Measurements from ENCODE around the gene ZSCAN25. TPM values are rescaled to one million over a fixed set of nuclear protein-coding genes. Genes with fewer than 3 reads are reported as not detected.
"Not testable (repeated sequence)": the region's sequence is repeated elsewhere in the genome, so short reads cannot be mapped to it uniquely, and the experiment has no call there.

The ZSCAN25 gene
- total RNA-seq, 1 donor from 2014 or later = 11.0 TPM

DNA sequence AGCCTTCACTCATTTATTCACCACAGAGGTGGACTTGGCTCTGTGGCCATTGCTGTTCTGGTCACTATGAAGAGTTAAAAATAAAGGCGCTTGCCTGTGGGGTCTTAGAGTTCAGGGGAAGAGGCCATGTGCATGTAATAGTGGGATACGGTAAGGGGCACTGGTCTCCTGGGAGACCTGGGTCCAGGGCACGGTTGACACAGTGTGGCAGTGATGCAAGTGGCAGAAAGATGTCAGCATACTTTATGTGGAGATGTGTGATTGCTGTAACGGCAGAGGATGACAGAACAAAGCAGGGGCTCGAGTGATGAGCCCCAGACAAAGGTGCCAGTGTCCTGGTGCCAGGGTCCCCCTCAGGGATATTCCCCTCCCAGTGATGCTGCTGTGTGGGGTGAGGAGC lies 8.6 kb downstream of the ZSCAN25 start:
- H3K9ac ChIP-seq (ENCODE audit: low read depth in 1 of 3, low read length in 3 of 3) = no peak overlapping the region
- no peaks in the 10 kb centered on the region for H3K27me3 ChIP-seq (ENCODE audit: control insufficient read depth in 3 of 3, insufficient read depth in 3 of 3, low read length in 3 of 3)
- H3K9me3 ChIP-seq (ENCODE audit: control insufficient read depth in 3 of 3, low read length in 3 of 3) = no peaks in the 10 kb centered on the region
- H3K4me3 ChIP-seq (ENCODE audit: low read length in 3 of 3) = no peak overlapping the region
- peaks cover 77 to 97% (median 93%) of the 10 kb centered on the region in 3 donors for H3K36me3 ChIP-seq (ENCODE audit: control insufficient read depth in 3 of 3, insufficient read depth in 3 of 3, low read length in 3 of 3)
- H3K4me1 ChIP-seq (ENCODE audit: control insufficient read depth in 3 of 3, insufficient read depth in 3 of 3, low read length in 3 of 3) = no peaks in the 10 kb centered on the region
- no peak overlapping the region for H3K27ac ChIP-seq (ENCODE audit: low read depth, low read length)

- H3K4me3 ChIP-seq (ENCODE audit: low read length in 3 of 3) = no peak overlapping the region
- H3K27me3 ChIP-seq (ENCODE audit: control insufficient read depth in 3 of 3, insufficient read depth in 3 of 3, low read length in 3 of 3) = no peaks in the 10 kb centered on the region
- no peak overlapping the region for H3K9ac ChIP-seq (ENCODE audit: low read depth in 1 of 3, low read length in 3 of 3)
- peaks cover 76 to 97% (median 92%) of the 10 kb centered on the region in 3 donors for H3K36me3 ChIP-seq (ENCODE audit: control insufficient read depth in 3 of 3, insufficient read depth in 3 of 3, low read length in 3 of 3)
- H3K9me3 ChIP-seq (ENCODE audit: control insufficient read depth in 3 of 3, low read length in 3 of 3) = no peaks in the 10 kb centered on the region
- H3K27ac ChIP-seq (ENCODE audit: low read depth, low read length) = no peak overlapping the region
- H3K4me1 ChIP-seq (ENCODE audit: control insufficient read depth in 3 of 3, insufficient read depth in 3 of 3, low read length in 3 of 3) = no peaks in the 10 kb centered on the region
Measured at GRCh38 chr7:99625961-99626360, 9.2 kb downstream of the ZSCAN25 start.

DNA sequence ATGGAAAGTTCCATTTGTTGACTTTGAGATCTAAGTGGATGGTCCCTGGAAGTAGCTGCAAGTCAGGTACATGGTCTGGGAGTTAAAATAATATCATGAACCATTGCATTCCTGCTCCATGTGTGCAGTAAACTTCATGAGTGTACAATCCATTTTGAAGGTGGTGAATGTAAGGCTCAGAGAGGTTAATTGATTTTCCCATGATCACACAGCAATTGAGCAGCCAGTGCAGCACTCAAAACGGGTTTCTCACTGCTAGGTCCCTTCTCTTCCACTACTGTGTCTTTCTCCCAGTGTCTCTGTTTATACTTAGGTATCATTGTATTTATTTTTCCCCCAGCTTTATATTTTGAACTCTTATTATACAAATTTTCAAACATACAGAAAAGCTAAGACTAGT lies 9.9 kb downstream of the ZSCAN25 start:
- Histone ChIP-seq H3K4me3 (ENCODE audit: low read length in 3 of 3) (no peak overlapping the region), H3K27ac (ENCODE audit: low read depth, low read length) (no peak overlapping the region), H3K9me3 (ENCODE audit: control insufficient read depth in 3 of 3, low read length in 3 of 3) (no peaks in the 10 kb centered on the region), H3K4me1 (ENCODE audit: control insufficient read depth in 3 of 3, insufficient read depth in 3 of 3, low read length in 3 of 3) (peaks cover 1 to 6% (median 2%) of the 10 kb centered on the region in 3 donors), H3K9ac (ENCODE audit: low read depth in 1 of 3, low read length in 3 of 3) (no peak overlapping the region), H3K36me3 (ENCODE audit: control insufficient read depth in 3 of 3, insufficient read depth in 3 of 3, low read length in 3 of 3) (peaks cover 70 to 94% (median 87%) of the 10 kb centered on the region in 3 donors), H3K27me3 (ENCODE audit: control insufficient read depth in 3 of 3, insufficient read depth in 3 of 3, low read length in 3 of 3) (no peaks in the 10 kb centered on the region)

GRCh38 chr7:99627513-99627912 lies 10.8 kb downstream of the ZSCAN25 start:
- Histone ChIP-seq H3K4me3 (ENCODE audit: low read length in 3 of 3) (no peak overlapping the region), H3K27ac (ENCODE audit: low read depth, low read length) (no peak overlapping the region), H3K4me1 (ENCODE audit: control insufficient read depth in 3 of 3, insufficient read depth in 3 of 3, low read length in 3 of 3) (peaks cover 5 to 9% (median 5%) of the 10 kb centered on the region in 3 donors), H3K9me3 (ENCODE audit: control insufficient read depth in 3 of 3, low read length in 3 of 3) (no peaks in the 10 kb centered on the region), H3K27me3 (ENCODE audit: control insufficient read depth in 3 of 3, insufficient read depth in 3 of 3, low read length in 3 of 3) (no peaks in the 10 kb centered on the region), H3K36me3 (ENCODE audit: control insufficient read depth in 3 of 3, insufficient read depth in 3 of 3, low read length in 3 of 3) (peaks cover 64 to 85% (median 79%) of the 10 kb centered on the region in 3 donors), H3K9ac (ENCODE audit: low read depth in 1 of 3, low read length in 3 of 3) (no peak overlapping the region)

DNA sequence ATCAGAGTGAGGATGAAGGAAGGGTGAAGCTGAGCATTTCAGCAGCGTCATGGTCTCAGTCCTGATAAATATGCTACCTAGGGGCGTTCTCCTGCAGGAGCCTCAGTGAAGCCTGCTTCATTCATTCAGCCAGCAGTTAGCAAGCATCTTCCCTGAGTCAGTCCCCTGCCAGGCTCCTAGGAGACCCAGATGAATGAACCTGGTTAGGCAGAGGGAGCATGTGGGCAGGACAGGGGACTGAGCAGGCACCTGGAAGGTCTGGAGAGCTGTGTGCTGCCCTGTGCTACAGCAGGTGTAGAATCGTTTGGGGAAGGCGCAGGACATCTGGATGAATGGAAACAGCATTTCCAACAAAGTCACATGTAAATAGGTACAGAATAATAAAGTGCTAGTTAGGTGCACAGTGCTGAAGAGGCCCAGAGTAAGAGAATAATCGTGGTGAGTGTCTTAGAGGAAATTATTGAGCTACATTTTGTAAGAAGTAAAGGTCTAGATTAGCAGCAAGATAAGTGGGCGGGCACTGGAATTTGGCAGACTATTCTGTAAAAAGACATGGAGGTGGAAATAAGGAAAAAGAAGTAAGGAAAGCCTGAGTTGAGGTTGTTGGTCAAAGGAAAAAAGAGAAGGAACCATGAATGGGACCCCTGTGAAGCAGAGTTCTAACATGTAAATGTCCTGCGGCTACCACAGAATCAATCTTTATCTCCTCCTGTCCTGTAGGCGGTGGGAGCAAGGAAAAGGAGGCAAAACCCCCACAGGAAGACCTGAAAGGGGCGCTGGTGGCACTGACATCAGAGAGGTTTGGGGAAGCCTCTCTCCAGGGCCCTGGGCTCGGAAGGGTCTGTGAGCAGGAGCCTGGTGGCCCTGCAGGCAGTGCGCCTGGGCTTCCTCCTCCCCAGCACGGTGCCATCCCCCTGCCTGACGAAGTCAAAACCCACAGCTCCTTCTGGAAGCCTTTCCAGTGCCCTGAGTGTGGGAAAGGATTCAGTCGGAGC lies 12.0 kb downstream of the ZSCAN25 start:
- no peaks in the 10 kb centered on the region for H3K27me3 ChIP-seq (ENCODE audit: control insufficient read depth in 3 of 3, insufficient read depth in 3 of 3, low read length in 3 of 3)
- H3K9ac ChIP-seq (ENCODE audit: low read depth in 1 of 3, low read length in 3 of 3) = no peak overlapping the region
- peaks cover 5 to 9% (median 5%) of the 10 kb centered on the region in 3 donors for H3K4me1 ChIP-seq (ENCODE audit: control insufficient read depth in 3 of 3, insufficient read depth in 3 of 3, low read length in 3 of 3)
- H3K27ac ChIP-seq (ENCODE audit: low read depth, low read length) = no peak overlapping the region
- H3K36me3 ChIP-seq (ENCODE audit: control insufficient read depth in 3 of 3, insufficient read depth in 3 of 3, low read length in 3 of 3) = peaks cover 55 to 73% (median 69%) of the 10 kb centered on the region in 3 donors
- no peak overlapping the region for H3K4me3 ChIP-seq (ENCODE audit: low read length in 3 of 3)
- H3K9me3 ChIP-seq (ENCODE audit: control insufficient read depth in 3 of 3, low read length in 3 of 3) = no peaks in the 10 kb centered on the region

DNA sequence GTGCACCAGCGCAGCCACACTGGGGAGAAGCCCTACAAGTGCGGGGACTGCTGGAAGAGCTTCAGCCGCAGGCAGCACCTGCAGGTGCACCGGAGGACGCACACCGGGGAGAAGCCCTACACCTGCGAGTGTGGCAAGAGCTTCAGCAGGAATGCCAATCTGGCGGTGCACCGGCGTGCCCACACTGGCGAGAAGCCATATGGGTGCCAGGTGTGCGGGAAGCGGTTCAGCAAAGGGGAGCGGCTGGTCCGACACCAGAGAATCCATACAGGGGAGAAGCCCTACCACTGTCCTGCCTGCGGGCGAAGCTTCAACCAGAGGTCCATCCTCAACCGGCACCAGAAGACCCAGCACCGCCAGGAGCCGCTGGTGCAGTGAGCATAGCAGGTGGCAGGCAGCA lies 12.9 kb downstream of the ZSCAN25 start:
- H3K36me3 ChIP-seq (ENCODE audit: control insufficient read depth in 3 of 3, insufficient read depth in 3 of 3, low read length in 3 of 3) = peaks cover 46 to 67% (median 63%) of the 10 kb centered on the region in 3 donors
- no peak overlapping the region for H3K4me3 ChIP-seq (ENCODE audit: low read length in 3 of 3)
- no peaks in the 10 kb centered on the region for H3K9me3 ChIP-seq (ENCODE audit: control insufficient read depth in 3 of 3, low read length in 3 of 3)
- no peak overlapping the region for H3K27ac ChIP-seq (ENCODE audit: low read depth, low read length)
- no peak overlapping the region for H3K9ac ChIP-seq (ENCODE audit: low read depth in 1 of 3, low read length in 3 of 3)
- H3K4me1 ChIP-seq (ENCODE audit: control insufficient read depth in 3 of 3, insufficient read depth in 3 of 3, low read length in 3 of 3) = peaks cover 5 to 9% (median 5%) of the 10 kb centered on the region in 3 donors
- H3K27me3 ChIP-seq (ENCODE audit: control insufficient read depth in 3 of 3, insufficient read depth in 3 of 3, low read length in 3 of 3) = no peaks in the 10 kb centered on the region

DNA sequence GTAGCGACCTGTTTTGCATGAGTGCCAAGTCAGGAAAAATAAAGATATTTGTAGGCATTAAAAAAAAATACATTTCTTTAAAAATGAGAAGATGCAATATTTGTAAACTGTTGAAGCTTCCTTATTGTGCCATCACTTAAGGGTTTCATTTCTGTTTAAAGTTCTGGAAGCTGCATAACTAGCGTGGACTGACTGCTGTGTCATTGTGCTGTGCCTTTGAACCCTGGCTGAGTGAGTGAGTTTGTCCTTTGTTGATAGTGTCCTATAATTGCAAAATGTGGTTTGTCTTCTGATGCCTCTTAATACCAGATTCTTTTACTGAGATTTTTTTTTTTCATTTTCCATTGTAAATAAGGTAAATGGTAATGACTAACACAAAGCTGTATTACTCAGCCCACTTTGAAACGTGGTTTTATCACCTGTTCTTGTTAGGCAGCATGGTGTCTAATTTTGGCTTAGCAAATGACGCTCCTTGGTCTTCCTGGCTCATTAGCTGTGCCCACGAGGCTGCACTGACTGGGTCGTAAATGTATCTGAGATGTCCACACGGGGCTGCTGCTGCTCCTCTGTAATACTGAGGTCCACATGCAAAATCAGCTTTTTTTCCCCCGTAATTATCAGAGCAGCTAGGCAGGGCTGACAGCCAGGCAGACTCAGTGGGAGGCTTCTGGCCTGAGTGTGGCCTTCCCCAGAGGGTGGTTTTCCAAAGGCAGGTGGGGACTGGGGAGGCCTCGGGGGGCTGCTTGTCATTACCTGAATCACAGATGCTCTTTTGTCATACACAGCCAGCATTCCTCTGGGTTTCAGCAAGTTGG lies 14.8 kb downstream of the ZSCAN25 start:
- Histone ChIP-seq H3K4me3 (ENCODE audit: low read length in 3 of 3) (no peak overlapping the region), H3K36me3 (ENCODE audit: control insufficient read depth in 3 of 3, insufficient read depth in 3 of 3, low read length in 3 of 3) (peaks cover 30 to 49% (median 45%) of the 10 kb centered on the region in 3 donors), H3K27me3 (ENCODE audit: control insufficient read depth in 3 of 3, insufficient read depth in 3 of 3, low read length in 3 of 3) (no peaks in the 10 kb centered on the region), H3K27ac (ENCODE audit: low read depth, low read length) (peak overlapping the region; percentile 54), H3K9me3 (ENCODE audit: control insufficient read depth in 3 of 3, low read length in 3 of 3) (no peaks in the 10 kb centered on the region), H3K9ac (ENCODE audit: low read depth in 1 of 3, low read length in 3 of 3) (no peak overlapping the region), H3K4me1 (ENCODE audit: control insufficient read depth in 3 of 3, insufficient read depth in 3 of 3, low read length in 3 of 3) (peaks cover 5 to 9% (median 5%) of the 10 kb centered on the region in 3 donors)

DNA sequence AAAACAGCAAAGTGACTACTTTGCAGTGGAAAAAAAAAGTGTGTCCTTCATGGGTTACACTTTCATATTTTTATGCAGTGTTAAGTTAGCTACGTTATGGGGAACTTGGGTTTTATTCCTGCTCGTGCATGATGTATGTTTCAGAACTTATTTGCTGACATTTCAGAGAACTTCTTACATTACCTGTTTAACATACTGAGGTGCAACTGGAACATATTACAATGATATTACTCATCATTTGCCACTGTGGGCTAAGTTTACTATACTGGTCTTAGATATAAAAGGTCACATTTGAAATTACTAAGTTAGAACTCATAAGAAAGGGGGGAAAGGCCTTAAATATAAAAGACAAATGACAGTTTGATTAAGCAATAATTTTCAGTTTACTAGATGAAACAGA lies 20.7 kb downstream of the ZSCAN25 start:
- not testable (repeated sequence) for H3K4me3 ChIP-seq (ENCODE audit: low read length in 3 of 3); H3K27ac ChIP-seq (ENCODE audit: low read depth, low read length); H3K27me3 ChIP-seq (ENCODE audit: control insufficient read depth in 3 of 3, insufficient read depth in 3 of 3, low read length in 3 of 3); H3K9me3 ChIP-seq (ENCODE audit: control insufficient read depth in 3 of 3, low read length in 3 of 3); H3K4me1 ChIP-seq (ENCODE audit: control insufficient read depth in 3 of 3, insufficient read depth in 3 of 3, low read length in 3 of 3); H3K9ac ChIP-seq (ENCODE audit: low read depth in 1 of 3, low read length in 3 of 3)
- H3K36me3 ChIP-seq (ENCODE audit: control insufficient read depth in 3 of 3, insufficient read depth in 3 of 3, low read length in 3 of 3) = peaks cover 5 to 12% (median 10%) of the 10 kb centered on the region in 3 donors

DNA sequence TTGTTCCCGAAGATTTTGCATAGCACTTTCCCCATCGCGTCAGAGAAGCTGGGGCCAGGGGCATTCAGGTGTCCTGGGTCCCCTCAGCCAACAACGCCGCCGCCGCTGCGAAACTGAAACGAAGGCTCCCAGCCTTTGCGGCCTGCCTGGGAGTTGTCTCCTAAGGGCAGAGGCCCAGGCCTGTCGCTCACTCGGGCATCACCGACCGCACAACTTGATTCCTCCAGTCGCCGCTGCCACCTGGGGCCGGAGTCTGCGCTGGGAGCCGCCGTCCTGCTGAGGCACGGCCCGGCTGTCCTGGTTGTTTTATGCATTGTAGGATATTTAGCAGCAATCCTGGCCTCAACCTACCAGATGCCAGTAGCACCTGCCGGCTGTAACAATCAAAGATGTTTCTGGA lies 22.0 kb downstream of the ZSCAN25 start:
- Histone ChIP-seq H3K4me3 (ENCODE audit: low read length in 3 of 3) (no peak overlapping the region), H3K4me1 (ENCODE audit: control insufficient read depth in 3 of 3, insufficient read depth in 3 of 3, low read length in 3 of 3) (no peaks in the 10 kb centered on the region), H3K27me3 (ENCODE audit: control insufficient read depth in 3 of 3, insufficient read depth in 3 of 3, low read length in 3 of 3) (no peaks in the 10 kb centered on the region), H3K9me3 (ENCODE audit: control insufficient read depth in 3 of 3, low read length in 3 of 3) (no peaks in the 10 kb centered on the region), H3K27ac (ENCODE audit: low read depth, low read length) (no peak overlapping the region), H3K9ac (ENCODE audit: low read depth in 1 of 3, low read length in 3 of 3) (no peak overlapping the region), H3K36me3 (ENCODE audit: control insufficient read depth in 3 of 3, insufficient read depth in 3 of 3, low read length in 3 of 3) (peaks cover 3 to 18% (median 14%) of the 10 kb centered on the region in 3 donors)
